HG03575 (cell line): Measurements from ENCODE around the gene KCNMB3.
"Not testable (repeated sequence)": the region's sequence is repeated elsewhere in the genome, so short reads cannot be mapped to it uniquely, and the experiment has no call there.

Source experiments
- ATAC-seq: cut with Tn5 transposase; IDR thresholded peaks from one replicate; pipeline ENCODE4 v1.9.1; 2021; ENCODE audit not compliant: unreplicated experiment, insufficient number of reproducible peaks, low FRiP score; ENCODE audit errors: extremely low read depth

The KCNMB3 gene

DNA sequence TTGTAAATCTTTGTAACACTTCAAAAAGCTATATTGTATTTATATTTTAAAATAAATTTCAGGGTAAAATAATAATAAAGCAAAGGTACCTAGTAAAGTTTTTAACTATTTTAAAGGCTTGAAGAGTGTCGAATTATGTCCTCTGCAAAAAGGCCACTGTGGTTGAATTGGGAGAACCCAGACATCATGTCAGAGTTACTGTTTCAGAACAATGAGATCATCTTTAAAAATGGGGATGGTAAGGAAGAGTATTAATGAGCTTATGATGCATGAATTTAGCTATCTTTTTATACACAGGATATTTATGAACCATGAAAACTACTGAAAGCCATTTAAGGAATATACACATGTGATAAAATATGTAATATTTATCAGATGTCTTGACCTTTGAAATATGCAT is 26.3 kb downstream of the KCNMB3 start:
- ATAC-seq = no peak

- no peak for ATAC-seq
Measured at GRCh38 chr3:179223548-179223947, 27.4 kb downstream of the KCNMB3 start.

DNA sequence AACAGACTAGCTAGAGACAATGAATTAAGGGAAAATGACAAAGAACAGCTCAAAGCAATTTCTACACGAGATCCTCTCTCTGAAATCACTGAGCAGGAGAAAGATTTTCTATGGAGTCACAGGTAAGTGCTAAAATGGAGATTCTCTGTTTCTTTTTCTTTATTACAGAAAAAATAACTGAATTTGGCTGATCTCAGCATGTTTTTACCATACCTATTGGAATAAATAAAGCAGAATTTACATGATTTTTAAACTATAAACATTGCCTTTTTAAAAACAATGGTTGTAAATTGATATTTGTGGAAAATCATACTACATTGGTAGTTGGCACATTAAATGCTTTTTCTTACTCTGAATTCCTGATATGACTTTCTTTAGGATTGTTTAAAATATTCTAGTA is 32.7 kb downstream of the KCNMB3 start:
- not testable (repeated sequence) for ATAC-seq

- not testable (repeated sequence) for ATAC-seq
Measured at GRCh38 chr3:179215550-179215949, 35.4 kb downstream of the KCNMB3 start.

DNA sequence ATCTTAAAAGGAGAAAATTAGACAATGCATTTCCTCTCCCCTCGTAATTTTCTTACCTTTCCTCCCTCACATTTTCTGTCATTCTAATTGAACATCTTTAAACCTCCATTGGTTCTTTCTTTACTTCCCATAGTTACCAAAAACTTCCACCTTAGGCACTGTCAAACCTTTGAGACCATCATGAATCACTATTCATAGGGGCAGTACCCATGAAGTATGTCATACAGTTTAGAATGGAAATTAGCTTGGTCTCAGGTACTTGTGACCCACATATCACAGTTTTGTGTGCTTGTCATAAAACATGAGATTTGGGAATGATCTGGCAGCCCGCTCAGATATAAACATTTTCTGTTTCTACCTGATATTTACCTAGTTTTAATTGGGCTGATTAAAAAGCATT is 50.1 kb downstream of the KCNMB3 start:
- ATAC-seq = no peak

GRCh38 chr3:179196700-179197099 is 54.2 kb downstream of the KCNMB3 start:
- ATAC-seq = no peak

DNA sequence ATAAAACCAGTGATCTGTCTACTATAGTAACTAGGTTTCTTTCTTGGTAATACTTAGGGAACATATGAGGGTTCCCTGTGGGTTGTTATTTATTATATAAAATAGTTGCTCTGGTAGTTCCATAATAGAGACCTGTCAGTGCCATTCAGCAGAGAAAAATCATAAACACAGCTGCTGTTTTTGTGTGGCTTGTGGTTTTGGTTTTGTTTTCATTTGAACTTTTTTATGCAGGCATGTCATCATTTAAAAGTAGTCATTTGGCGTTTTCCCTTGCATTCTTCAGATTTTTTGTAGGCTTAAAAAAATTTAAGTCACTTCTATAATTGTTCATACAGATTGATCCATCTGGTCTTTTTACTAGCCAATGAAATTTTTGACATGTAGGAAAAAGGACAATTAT is 54.8 kb downstream of the KCNMB3 start:
- ATAC-seq = peak; percentile 78

DNA sequence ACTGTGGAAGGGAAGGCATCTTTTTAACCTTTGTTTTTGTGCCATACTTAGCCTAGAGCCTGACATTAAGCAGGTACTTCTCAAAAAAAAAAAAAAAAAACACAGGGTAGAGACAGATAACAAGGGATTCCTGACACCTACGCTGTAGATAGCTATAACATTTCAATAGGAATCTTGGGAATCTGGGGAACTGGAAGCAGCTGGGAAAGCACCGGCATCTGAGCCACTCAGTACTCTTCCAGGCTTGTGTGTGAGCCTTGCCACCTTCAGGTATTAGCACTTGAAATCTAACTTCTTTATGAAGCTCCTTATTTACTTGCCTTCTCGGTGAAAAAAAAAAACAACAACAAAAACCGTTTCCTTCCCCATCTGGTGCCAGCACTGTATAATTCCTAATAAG is 56.0 kb downstream of the KCNMB3 start:
- no peak for ATAC-seq
